ENCODE results near the gene SPATA31D3. TPM values are rescaled to one million over a fixed set of nuclear protein-coding genes. Genes with fewer than 3 reads are reported as not detected.
"Not testable (repeated sequence)": the region's sequence is repeated elsewhere in the genome, so short reads cannot be mapped to it uniquely, and the experiment has no call there.

The SPATA31D3 gene
- not detected for total RNA-seq

- not testable (repeated sequence) for H3K4me1 ChIP-seq, H3K27ac ChIP-seq, H3K36me3 ChIP-seq, H3K9me3 ChIP-seq, H3K27me3 ChIP-seq, ATAC-seq, H3K4me3 ChIP-seq
- no CpG with 5 or more reads among the region's 2 CpGs for WGBS, 2 donors (ENCODE audit: low coverage in 1 of 2)
Observed at GRCh38 chr9:81943393-81943792, at the start of gene SPATA31D3. TSS of gene SPATA31D3 (plus strand) at chr9:81943500. CDS start at chr9:81943586, 86 bp downstream.

DNA sequence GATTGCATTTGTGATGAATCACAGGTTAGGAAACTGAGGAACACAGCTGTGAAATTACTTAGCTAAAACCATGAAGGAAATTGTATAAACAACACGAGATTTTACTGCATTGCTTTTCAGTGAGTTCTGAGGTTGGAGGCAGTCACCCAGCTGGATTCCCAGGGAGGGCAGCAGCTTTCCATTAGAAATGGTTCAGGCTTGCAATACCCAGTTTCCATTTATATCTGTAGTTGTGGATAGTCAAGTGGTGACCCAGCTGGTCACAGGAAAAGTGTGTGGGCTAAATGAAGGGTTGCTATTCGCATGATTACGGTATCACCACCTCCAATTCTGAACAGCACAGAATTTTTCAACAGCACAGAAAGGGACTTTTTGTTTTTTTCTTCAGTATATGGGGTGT, 49.4 kb upstream of the SPATA31D3 start:
- H3K27ac ChIP-seq, result no peak overlapping the region
- H3K27me3 ChIP-seq, result no peaks in the 10 kb centered on the region
- no peaks in the 10 kb centered on the region for H3K36me3 ChIP-seq
- TF ChIP-seq POLR2A (IDR thresholded peaks at IDR 0.05), result no peak
- 86 to 88% methylated on average over 3 of the region's 3 CpGs for WGBS, 2 donors (ENCODE audit: low coverage in 1 of 2)
- ATAC-seq, result no peak
- no peak overlapping the region for H3K4me3 ChIP-seq
- H3K9me3 ChIP-seq, result no peaks in the 10 kb centered on the region
- no peaks in the 10 kb centered on the region for H3K4me1 ChIP-seq

DNA sequence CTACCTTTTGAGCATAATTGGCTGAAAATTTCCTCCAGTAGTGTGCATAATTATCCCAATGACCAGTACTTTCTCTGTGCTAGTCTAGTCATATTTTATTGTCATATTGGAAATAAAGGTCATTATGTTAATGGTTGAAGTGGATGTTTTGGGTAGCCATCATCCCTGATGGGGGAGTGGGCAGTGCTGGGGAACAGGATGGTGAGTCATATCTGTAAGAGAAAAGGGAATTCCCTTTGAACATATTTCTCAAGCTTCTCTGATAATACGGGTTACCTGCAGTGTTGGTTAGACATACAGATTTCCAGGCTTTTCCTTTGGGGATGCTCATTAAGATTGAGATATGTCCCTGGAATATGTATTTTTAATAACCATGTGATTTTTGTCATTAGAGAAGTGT, 48.4 kb upstream of the SPATA31D3 start:
- no peaks in the 10 kb centered on the region for H3K27me3 ChIP-seq
- no peak overlapping the region for H3K27ac ChIP-seq
- H3K9me3 ChIP-seq, result no peaks in the 10 kb centered on the region
- H3K36me3 ChIP-seq, result no peaks in the 10 kb centered on the region
- WGBS, 2 donors (ENCODE audit: low coverage in 1 of 2), result 89 to 100% methylated on average over 1 of the region's 1 CpG
- no peak overlapping the region for H3K4me3 ChIP-seq
- no peaks in the 10 kb centered on the region for H3K4me1 ChIP-seq
- TF ChIP-seq, protein P1, sequence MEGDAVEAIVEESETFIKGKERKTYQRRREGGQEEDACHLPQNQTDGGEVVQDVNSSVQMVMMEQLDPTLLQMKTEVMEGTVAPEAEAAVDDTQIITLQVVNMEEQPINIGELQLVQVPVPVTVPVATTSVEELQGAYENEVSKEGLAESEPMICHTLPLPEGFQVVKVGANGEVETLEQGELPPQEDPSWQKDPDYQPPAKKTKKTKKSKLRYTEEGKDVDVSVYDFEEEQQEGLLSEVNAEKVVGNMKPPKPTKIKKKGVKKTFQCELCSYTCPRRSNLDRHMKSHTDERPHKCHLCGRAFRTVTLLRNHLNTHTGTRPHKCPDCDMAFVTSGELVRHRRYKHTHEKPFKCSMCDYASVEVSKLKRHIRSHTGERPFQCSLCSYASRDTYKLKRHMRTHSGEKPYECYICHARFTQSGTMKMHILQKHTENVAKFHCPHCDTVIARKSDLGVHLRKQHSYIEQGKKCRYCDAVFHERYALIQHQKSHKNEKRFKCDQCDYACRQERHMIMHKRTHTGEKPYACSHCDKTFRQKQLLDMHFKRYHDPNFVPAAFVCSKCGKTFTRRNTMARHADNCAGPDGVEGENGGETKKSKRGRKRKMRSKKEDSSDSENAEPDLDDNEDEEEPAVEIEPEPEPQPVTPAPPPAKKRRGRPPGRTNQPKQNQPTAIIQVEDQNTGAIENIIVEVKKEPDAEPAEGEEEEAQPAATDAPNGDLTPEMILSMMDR (IDR thresholded peaks at IDR 0.05), result no peak
- TF ChIP-seq EP300 (IDR thresholded peaks at IDR 0.05) (no peak), POLR2AphosphoS5 (IDR thresholded peaks at IDR 0.05) (no peak), POLR2A (IDR thresholded peaks at IDR 0.05) (no peak)
- ATAC-seq, result no peak

DNA sequence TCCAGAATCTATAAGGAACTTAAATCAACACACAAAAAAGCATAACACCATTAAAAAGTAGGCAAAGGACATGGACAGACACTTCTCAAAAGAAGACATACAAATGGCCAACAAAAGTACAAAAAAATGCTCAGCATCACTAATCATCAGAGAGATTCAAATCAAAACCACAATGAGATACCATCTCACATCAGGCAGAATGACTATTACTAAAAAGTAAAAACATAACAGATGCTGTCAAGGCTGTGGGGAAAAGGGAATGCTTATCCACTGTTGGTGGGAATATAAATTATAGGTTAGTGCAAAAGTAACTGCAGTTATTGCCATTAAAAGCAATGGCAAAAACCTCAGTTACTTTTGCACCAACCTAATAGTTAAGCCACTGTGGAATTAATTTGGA, 47.2 kb upstream of the SPATA31D3 start:
- ATAC-seq, result no peak
- no peaks in the 10 kb centered on the region for H3K9me3 ChIP-seq
- TF ChIP-seq POLR2A (IDR thresholded peaks at IDR 0.05), result no peak
- TF ChIP-seq, protein P1 (IDR thresholded peaks at IDR 0.05), result no peak
- no peak for TF ChIP-seq POLR2AphosphoS5 (IDR thresholded peaks at IDR 0.05)
- TF ChIP-seq EP300 (IDR thresholded peaks at IDR 0.05), result no peak
- H3K4me1 ChIP-seq, result peaks cover 0 to 8% (median 3%) of the 10 kb centered on the region in 3 donors
- no peaks in the 10 kb centered on the region for H3K36me3 ChIP-seq
- H3K27ac ChIP-seq, result no peak overlapping the region
- no peak overlapping the region for H3K4me3 ChIP-seq
- no peaks in the 10 kb centered on the region for H3K27me3 ChIP-seq

- no peak for ATAC-seq
- WGBS, 2 donors (ENCODE audit: low coverage in 1 of 2), result 75 to 86% methylated on average over 1 of the region's 1 CpG
- no peaks in the 10 kb centered on the region for H3K9me3 ChIP-seq
- no peak overlapping the region for H3K27ac ChIP-seq
- no peaks in the 10 kb centered on the region for H3K36me3 ChIP-seq
- TF ChIP-seq EP300 (IDR thresholded peaks at IDR 0.05) (no peak), POLR2AphosphoS5 (IDR thresholded peaks at IDR 0.05) (no peak), POLR2A (IDR thresholded peaks at IDR 0.05) (no peak)
- TF ChIP-seq, protein P1 (IDR thresholded peaks at IDR 0.05), result no peak
- peaks cover 0 to 22% (median 10%) of the 10 kb centered on the region in 3 donors for H3K4me1 ChIP-seq
- no peak overlapping the region for H3K4me3 ChIP-seq
- no peaks in the 10 kb centered on the region for H3K27me3 ChIP-seq
Observed at GRCh38 chr9:81898851-81899250, 44.4 kb upstream of the SPATA31D3 start.

DNA sequence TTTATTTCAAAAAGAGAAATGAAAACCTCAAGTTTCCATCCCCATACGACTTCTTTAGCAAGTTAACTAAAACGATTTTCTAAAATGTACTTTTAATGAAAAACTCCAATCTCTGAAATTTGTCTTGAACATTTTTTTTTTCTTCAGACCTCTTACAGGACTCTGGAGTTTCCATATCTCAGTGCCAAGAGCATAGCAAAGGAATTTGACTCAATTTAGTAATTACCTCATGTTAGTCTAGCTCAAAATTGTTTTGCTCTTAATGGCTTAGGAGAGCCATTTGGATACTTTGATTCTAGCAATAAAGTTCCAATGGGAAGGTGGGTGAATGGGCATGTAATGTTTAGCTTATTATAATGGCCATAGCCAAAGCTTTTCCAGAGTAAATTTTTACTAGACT, 41.1 kb upstream of the SPATA31D3 start:
- no peak for TF ChIP-seq POLR2AphosphoS5 (IDR thresholded peaks at IDR 0.05)
- no peak for TF ChIP-seq POLR2A (IDR thresholded peaks at IDR 0.05)
- no peak for TF ChIP-seq EP300 (IDR thresholded peaks at IDR 0.05)
- Histone ChIP-seq H3K27me3 (no peaks in the 10 kb centered on the region), H3K27ac (no peak overlapping the region), H3K36me3 (no peaks in the 10 kb centered on the region), H3K9me3 (no peaks in the 10 kb centered on the region), H3K4me1 (peaks cover 0 to 22% (median 10%) of the 10 kb centered on the region in 3 donors), H3K4me3 (no peak overlapping the region)
- no peak for ATAC-seq
- 48 to 73% methylated on average over 2 of the region's 2 CpGs for WGBS, 2 donors (ENCODE audit: low coverage in 1 of 2)

Measured in gastroesophageal sphincter (tissue), 4 donors.